Vagina (tissue), 2 donors: ENCODE data around the gene MGMT.

Source experiments
- CTCF ChIP-seq, 3 experiments: fragments of 450-650 bp in 2 of 3; fragments of 200-600 bp in 1 of 3; sonication (generic) in 1 of 3; IDR thresholded peaks; one replicate each; pipeline ENCODE4 v1.5.1; 2017 to 2019; ENCODE audit warnings: antibody characterized with exemption in 3 of 3, mild to moderate bottlenecking in 2 of 3, moderate library complexity in 2 of 3
- POLR2A ChIP-seq, 2 donors: fragments of 450-650 bp; IDR thresholded peaks; one replicate each; pipeline ENCODE4 v1.6.1; 2017; ENCODE audit warnings: antibody characterized with exemption in 2 of 2, mild to moderate bottlenecking in 2 of 2, moderate library complexity in 2 of 2
- POLR2AphosphoS5 ChIP-seq, 2 donors: sonication (generic); formaldehyde crosslinking; IDR thresholded peaks; one replicate each; pipeline ENCODE4 v1.9.0; 2017; ENCODE audit warnings: antibody characterized with exemption in 2 of 2, mild to moderate bottlenecking in 2 of 2, low read depth in 1 of 2; ENCODE audit not compliant: insufficient read depth in 1 of 2

- TF ChIP-seq CTCF (IDR thresholded peaks at IDR 0.05) (no peak), POLR2A (IDR thresholded peaks at IDR 0.05) (no peak), POLR2AphosphoS5 (IDR thresholded peaks at IDR 0.05; ENCODE audit: insufficient read depth in 1 of 2, low read depth in 1 of 2) (no peak)
Observed at GRCh38 chr10:129477051-129477450, 10.0 kb downstream of the MGMT start.
